Activated CD4-positive, alpha-beta T cell treated with anti-CD3 and anti-CD28 coated beads for 36 hours (primary cell): ENCODE data around the gene CPLX4. TPM values are rescaled to one million over a fixed set of nuclear protein-coding genes. Genes with fewer than 3 reads are reported as not detected.
A peak's percentile ranks its signal among the peaks of the same experiment; 100 is the strongest.

Experiments
- ATAC-seq: fragments of 200-7000 bp; cut with Tn5 transposase; one replicate; pipeline ENCODE4 v1.10.0; 2021; ENCODE audit warnings: mild to moderate bottlenecking, moderate library complexity
- CTCF ChIA-PET: fragments of 350-600 bp; sonication (Branson Sonifier 250); formaldehyde crosslinking; loops from one replicate; lab custom pipeline; 2021; ENCODE audit warnings: antibody characterized with exemption; lab: Charles Lee
- POLR2A ChIA-PET: fragments of 350-600 bp; sonication (Branson Sonifier 250); formaldehyde crosslinking; loops from one replicate; lab custom pipeline; 2021; ENCODE audit warnings: antibody characterized with exemption, inconsistent platforms; lab: Charles Lee
- DNase-seq: peaks from one replicate; pipeline ENCODE4 v3.0.0-alpha.2; 2020
- H3K27ac Mint-ChIP-seq: one replicate; pipeline ENCODE4 v1.8.0; 2021; ENCODE audit warnings: mixed read lengths
- H3K27me3 Mint-ChIP-seq: one replicate; pipeline ENCODE4 v1.8.0; 2021; ENCODE audit warnings: mixed read lengths
- H3K36me3 Mint-ChIP-seq: one replicate; pipeline ENCODE4 v1.8.0; 2021; ENCODE audit warnings: low read depth, mixed read lengths
- H3K4me1 Mint-ChIP-seq: one replicate; pipeline ENCODE4 v1.8.0; 2021; ENCODE audit warnings: mixed read lengths
- H3K4me3 Mint-ChIP-seq: one replicate; pipeline ENCODE4 v1.8.0; 2021; ENCODE audit warnings: mild to moderate bottlenecking, moderate library complexity, mixed read lengths
- H3K9me3 Mint-ChIP-seq: one replicate; pipeline ENCODE4 v1.8.0; 2021; ENCODE audit warnings: low read depth, mixed read lengths
- intact Hi-C, 2 experiments: fragments of 100-400 bp; cut with DNase I in 1 of 2; cut with micrococcal nuclease in 1 of 2; formaldehyde crosslinking; loops; one replicate each; pipeline versions ENCODE4 v1.14.2 to v1.15.1; 2022 to 2024; cut with DNase I, micrococcal nuclease
- total RNA-seq, 2 experiments: library from RNA; stranded (reverse); gene quantifications; one replicate each; pipeline ENCODE4 v1.2.3, GENCODE V29; 2021

CPLX4 gene
- total RNA-seq, 2 experiments from 2014 or later, result not detected

- H3K27ac Mint-ChIP-seq, result no peak overlapping the region
- no peaks in the 10 kb centered on the region for H3K9me3 Mint-ChIP-seq
- ATAC-seq (no peak), DNase-seq (no peak)
- POLR2A ChIA-PET, result no interaction called here
- no peaks in the 10 kb centered on the region for H3K4me1 Mint-ChIP-seq
- H3K36me3 Mint-ChIP-seq, result no peaks in the 10 kb centered on the region
- H3K27me3 Mint-ChIP-seq, result peaks cover 55% of the 10 kb centered on the region
- no peak overlapping the region for H3K4me3 Mint-ChIP-seq
- intact Hi-C loops, result loop anchor here in 1 of 2 experiments (10.0 kb wide), 1 partner anchor 415 kb away; the partner anchor contains the start of gene CCBE1
- CTCF ChIA-PET, result interaction anchor here (1.2 to 1.4 kb wide), 2 partner anchors 9 to 123 kb away, joined by 3 read pairs; no protein-coding TSS in a partner anchor
These were observed 38.7 kb downstream of the CPLX4 start for GRCh38 chr18:59279722-59280121.

GRCh38 chr18:59279193-59279592 lies 39.3 kb downstream of the CPLX4 start:
- H3K4me1 Mint-ChIP-seq, result no peaks in the 10 kb centered on the region
- no peak overlapping the region for H3K4me3 Mint-ChIP-seq
- no peaks in the 10 kb centered on the region for H3K9me3 Mint-ChIP-seq
- DNase-seq, result no peak
- intact Hi-C loops, result loop anchor here in 1 of 2 experiments (10.0 kb wide), 1 partner anchor 416 kb away; the partner anchor contains the start of gene CCBE1
- no peak overlapping the region for H3K27ac Mint-ChIP-seq
- ATAC-seq, result no peak
- H3K36me3 Mint-ChIP-seq, result no peaks in the 10 kb centered on the region
- ChIA-PET POLR2A (no interaction called here), CTCF (interaction anchor here (1.2 kb wide), 1 partner anchor 123 kb away, joined by 3 read pairs; no protein-coding TSS in a partner anchor)
- H3K27me3 Mint-ChIP-seq, result peaks cover 57% of the 10 kb centered on the region

GRCh38 chr18:59278793-59279192 lies 39.7 kb downstream of the CPLX4 start:
- POLR2A ChIA-PET, result no interaction called here
- Mint-ChIP-seq H3K4me3 (no peak overlapping the region), H3K4me1 (peaks cover 3% of the 10 kb centered on the region), H3K27ac (no peak overlapping the region), H3K27me3 (peaks cover 59% of the 10 kb centered on the region), H3K36me3 (no peaks in the 10 kb centered on the region), H3K9me3 (no peaks in the 10 kb centered on the region)
- DNase-seq (no peak), ATAC-seq (no peak)
- intact Hi-C loops, result loop anchor here in 1 of 2 experiments (10.0 kb wide), 1 partner anchor 416 kb away; the partner anchor contains the start of gene CCBE1
- CTCF ChIA-PET, result interaction anchor here (1.2 kb wide), 1 partner anchor 124 kb away, joined by 3 read pairs; no protein-coding TSS in a partner anchor

GRCh38 chr18:59276047-59276446 lies 42.4 kb downstream of the CPLX4 start:
- no peak overlapping the region for H3K4me3 Mint-ChIP-seq
- H3K27me3 Mint-ChIP-seq, result peaks cover 63% of the 10 kb centered on the region
- H3K9me3 Mint-ChIP-seq, result no peaks in the 10 kb centered on the region
- intact Hi-C loops, result loop anchor here in 1 of 2 experiments (10.0 kb wide), 1 partner anchor 419 kb away; the partner anchor contains the start of gene CCBE1
- H3K27ac Mint-ChIP-seq, result no peak overlapping the region
- DNase-seq (no peak), ATAC-seq (no peak)
- CTCF ChIA-PET, result interaction anchor here (1.1 to 1.5 kb wide), 3 partner anchors 10 to 126 kb away, joined by 3 to 5 read pairs (median 4); no protein-coding TSS in a partner anchor
- no peaks in the 10 kb centered on the region for H3K36me3 Mint-ChIP-seq
- peaks cover 11% of the 10 kb centered on the region for H3K4me1 Mint-ChIP-seq
- POLR2A ChIA-PET, result no interaction called here

DNA sequence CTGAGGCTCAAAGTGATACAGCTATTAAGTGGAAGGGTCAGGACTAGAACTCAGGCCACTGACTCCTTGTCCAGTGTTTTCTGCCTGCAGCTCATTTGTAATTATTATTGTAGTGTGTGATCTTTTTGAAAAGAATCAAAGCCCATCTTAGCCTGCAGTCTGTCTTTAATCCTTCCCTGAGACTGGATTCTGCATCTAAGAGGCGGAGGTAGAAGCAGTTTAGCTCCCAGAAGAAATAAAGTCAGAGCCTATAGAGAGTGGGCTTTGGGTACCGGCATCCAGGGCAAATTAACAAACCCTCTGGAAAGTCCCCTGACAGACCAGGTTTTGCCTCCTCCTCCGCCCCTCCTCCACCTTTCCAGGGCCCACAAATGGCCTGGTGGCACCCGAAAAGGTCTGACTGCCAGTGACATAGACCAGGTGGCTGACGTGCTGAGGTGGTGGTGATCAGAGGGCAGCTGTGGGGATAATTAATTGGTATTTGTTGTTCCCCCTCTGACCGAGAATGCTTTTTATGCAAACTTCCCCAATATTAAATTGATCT lies 43.0 kb downstream of the CPLX4 start:
- H3K4me1 Mint-ChIP-seq, result peaks cover 11% of the 10 kb centered on the region

GRCh38 chr18:59274533-59274928 lies 43.9 kb downstream of the CPLX4 start:
- Mint-ChIP-seq H3K36me3 (no peaks in the 10 kb centered on the region), H3K27me3 (peaks cover 69% of the 10 kb centered on the region), H3K27ac (no peak overlapping the region), H3K9me3 (no peaks in the 10 kb centered on the region), H3K4me3 (no peak overlapping the region), H3K4me1 (peaks cover 15% of the 10 kb centered on the region)
- DNase-seq, result no peak
- CTCF ChIA-PET, result interaction anchor here (0.7 to 0.8 kb wide), 2 partner anchors 757 to 816 kb away, joined by 3 read pairs; no protein-coding TSS in a partner anchor
- POLR2A ChIA-PET, result no interaction called here
- no peak for ATAC-seq
- intact Hi-C loops, result loop anchor here in 1 of 2 experiments (10.0 kb wide), 1 partner anchor 420 kb away; the partner anchor contains the start of gene CCBE1

More for the DNA sequence above, 43.0 kb downstream of the CPLX4 start:
- H3K27ac Mint-ChIP-seq, result no peak overlapping the region
- H3K9me3 Mint-ChIP-seq, result no peaks in the 10 kb centered on the region
- DNase-seq (no peak), ATAC-seq (no peak)
- H3K36me3 Mint-ChIP-seq, result no peaks in the 10 kb centered on the region
- intact Hi-C loops, result loop anchor here in 1 of 2 experiments (10.0 kb wide), 1 partner anchor 419 kb away; the partner anchor contains the start of gene CCBE1
- H3K4me3 Mint-ChIP-seq, result no peak overlapping the region
- H3K27me3 Mint-ChIP-seq, result peaks cover 66% of the 10 kb centered on the region
- POLR2A ChIA-PET, result no interaction called here
- CTCF ChIA-PET, result interaction anchor here (0.8 to 1.5 kb wide), 4 partner anchors 9 to 758 kb away, joined by 3 to 5 read pairs (median 4); no protein-coding TSS in a partner anchor

GRCh38 chr18:59273759-59274532 lies 44.5 kb downstream of the CPLX4 start:
- intact Hi-C loops, result loop anchor here in 1 of 2 experiments (10.0 kb wide), 1 partner anchor 421 kb away; the partner anchor contains the start of gene CCBE1
- Mint-ChIP-seq H3K27ac (no peak overlapping the region), H3K4me3 (peak overlapping the region; percentile 8), H3K4me1 (peaks cover 17% of the 10 kb centered on the region), H3K27me3 (peaks cover 67% of the 10 kb centered on the region), H3K36me3 (no peaks in the 10 kb centered on the region), H3K9me3 (no peaks in the 10 kb centered on the region)
- ChIA-PET CTCF (interaction anchor here (0.7 to 1.2 kb wide), 3 partner anchors 129 to 815 kb away, joined by 3 to 4 read pairs (median 3); no protein-coding TSS in a partner anchor), POLR2A (no interaction called here)
- DNase-seq (no peak), ATAC-seq (no peak)

DNA sequence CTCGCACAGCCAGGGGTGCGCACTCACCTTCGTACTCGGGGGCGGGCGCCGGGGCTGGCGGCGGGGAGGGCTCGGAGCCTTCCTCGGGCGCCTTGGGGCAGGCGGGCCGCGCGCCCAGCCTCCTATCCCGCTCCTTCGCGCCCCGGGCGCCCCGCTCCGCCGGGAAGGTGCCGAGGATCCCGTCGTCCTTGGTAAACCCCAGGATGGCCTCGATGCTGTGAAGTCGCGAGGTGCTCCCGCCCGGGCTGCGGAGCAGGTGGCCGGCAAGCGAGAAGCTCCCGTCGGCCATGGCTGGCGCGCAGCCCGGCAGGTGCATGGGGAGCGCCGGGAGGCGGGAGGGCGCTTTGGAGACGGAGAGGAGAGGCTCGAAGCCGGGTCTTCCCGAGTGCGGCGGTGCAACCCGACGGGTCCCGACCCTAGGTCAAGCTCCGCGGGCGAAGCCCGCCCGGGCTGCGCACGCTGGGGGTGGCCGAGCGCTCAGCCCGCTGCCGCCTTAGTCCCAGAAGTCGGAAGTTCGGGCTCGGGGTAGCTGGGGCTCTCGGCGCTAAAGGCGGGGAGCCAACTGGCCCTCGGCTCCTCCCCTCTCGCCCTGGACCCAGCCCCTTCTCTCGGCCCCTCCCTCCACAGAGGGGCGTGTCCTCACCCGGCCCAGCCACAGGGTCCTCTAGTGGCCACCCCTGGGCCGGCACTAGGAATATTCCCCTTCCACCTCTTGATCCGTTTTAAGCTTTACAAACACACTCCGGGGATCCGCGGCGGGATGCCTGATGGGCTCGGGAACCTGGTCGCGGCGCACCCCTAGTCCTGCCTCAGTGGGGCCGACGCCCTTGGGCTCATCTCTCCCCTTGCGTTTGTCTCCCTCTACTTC lies 45.3 kb downstream of the CPLX4 start, which contains the start of gene RAX:
TSS of gene RAX (minus strand) at position 564 of the 868 bp plus-strand sequence. CDS start at position 316, 248 bp downstream.
- peak; percentile 65 for DNase-seq
- intact Hi-C loops, result loop anchor here in 1 of 2 experiments (10.0 kb wide), 1 partner anchor 422 kb away; the partner anchor contains the start of gene CCBE1
- Mint-ChIP-seq H3K9me3 (no peaks in the 10 kb centered on the region), H3K27ac (no peak within 1 kb of the TSS), H3K4me3 (peak within 1 kb of the TSS; percentile 8), H3K27me3 (peaks cover 73% of the 10 kb centered on the region), H3K36me3 (no peaks in the 10 kb centered on the region), H3K4me1 (peaks cover 23% of the 10 kb centered on the region)
- peak; percentile 62 for ATAC-seq
- CTCF ChIA-PET, result interaction anchor here (0.5 to 2.4 kb wide), 5 partner anchors 35 to 747 kb away, joined by 3 to 8 read pairs (median 3); no protein-coding TSS in a partner anchor
- POLR2A ChIA-PET, result no interaction called here

GRCh38 chr18:59272221-59272888 lies 46.1 kb downstream of the CPLX4 start:
- Mint-ChIP-seq H3K36me3 (no peaks in the 10 kb centered on the region), H3K4me3 (no peak overlapping the region), H3K27me3 (peaks cover 75% of the 10 kb centered on the region), H3K9me3 (no peaks in the 10 kb centered on the region), H3K27ac (no peak overlapping the region), H3K4me1 (peaks cover 29% of the 10 kb centered on the region)
- DNase-seq, result peak; percentile 16
- ChIA-PET POLR2A (no interaction called here), CTCF (interaction anchor here (0.6 to 5.1 kb wide), 8 partner anchors 8 to 747 kb away, joined by 3 to 21 read pairs (median 4); no protein-coding TSS in a partner anchor)
- ATAC-seq, result no peak
- intact Hi-C loops, result loop anchor here in 1 of 2 experiments (10.0 kb wide), 1 partner anchor 422 kb away; the partner anchor contains the start of gene CCBE1
